Trophoblast cell (in vitro differentiated cells and primary cell): Measurements from ENCODE around the gene NDST4.

Source experiments
- DNase-seq, 2 donors: peaks; one replicate each; pipeline ENCODE4 v3.0.0-alpha.2; 2016
- H2AFZ ChIP-seq: 2 replicates; pipeline ENCODE4 v1.6.1; 2013; ENCODE audit warnings: low read length, moderate library complexity, mild to moderate bottlenecking; ENCODE audit not compliant: insufficient read depth, poor library complexity
- H2AK5ac ChIP-seq: 2 replicates; pipeline ENCODE4 v1.6.1; 2013; ENCODE audit warnings: mild to moderate bottlenecking, low read length
- H2BK120ac ChIP-seq: 2 replicates; pipeline ENCODE4 v1.6.1; 2013; ENCODE audit warnings: low read length, mild to moderate bottlenecking, moderate library complexity; ENCODE audit not compliant: insufficient read depth, poor library complexity
- H2BK12ac ChIP-seq: 2 replicates; pipeline ENCODE4 v1.6.1; 2013; ENCODE audit warnings: mild to moderate bottlenecking, low read length, moderate library complexity
- H2BK5ac ChIP-seq: 2 replicates; pipeline ENCODE4 v1.6.1; 2013; ENCODE audit warnings: low read length, low read depth, moderate library complexity, mild to moderate bottlenecking; ENCODE audit not compliant: poor library complexity
- H3K14ac ChIP-seq: 2 replicates; pipeline ENCODE4 v1.6.1; 2013; ENCODE audit warnings: mild to moderate bottlenecking, low read length
- H3K18ac ChIP-seq: 2 replicates; pipeline ENCODE4 v1.6.1; 2013; ENCODE audit warnings: mild to moderate bottlenecking, low read length
- H3K23ac ChIP-seq: 2 replicates; pipeline ENCODE4 v1.6.1; 2013; ENCODE audit warnings: low read length
- H3K27ac ChIP-seq: 2 replicates; pipeline ENCODE4 v1.5.1; 2013; ENCODE audit warnings: low read depth, mild to moderate bottlenecking, inconsistent platforms, low read length, moderate library complexity
- H3K27me3 ChIP-seq: 2 replicates; pipeline ENCODE4 v1.6.1; 2013; ENCODE audit warnings: inconsistent platforms, mild to moderate bottlenecking, low read length, moderate library complexity; ENCODE audit not compliant: insufficient read depth
- H3K36me3 ChIP-seq, 2 experiments: 1 replicate in 1 of 2; 2 replicates in 1 of 2; pipeline ENCODE4 v1.6.1; 2013; ENCODE audit warnings: low read length in 2 of 2, mild to moderate bottlenecking in 2 of 2, moderate library complexity in 1 of 2; ENCODE audit not compliant: insufficient read depth in 2 of 2, control insufficient read depth in 1 of 2
- H3K4ac ChIP-seq: 2 replicates; pipeline ENCODE4 v1.6.1; 2013; ENCODE audit warnings: low read depth, mild to moderate bottlenecking, low read length, moderate library complexity
- H3K4me1 ChIP-seq, 2 experiments: 1 replicate in 1 of 2; 2 replicates in 1 of 2; pipeline ENCODE4 v1.6.1; 2013; ENCODE audit warnings: low read length in 2 of 2, mild to moderate bottlenecking in 2 of 2, moderate library complexity in 1 of 2; ENCODE audit not compliant: insufficient read depth in 2 of 2, control insufficient read depth in 1 of 2
- H3K4me2 ChIP-seq: 2 replicates; pipeline ENCODE4 v1.6.1; 2013; ENCODE audit warnings: inconsistent platforms, mild to moderate bottlenecking, low read length, moderate library complexity
- H3K4me3 ChIP-seq: 2 replicates; pipeline ENCODE4 v1.5.1; 2013; ENCODE audit warnings: mild to moderate bottlenecking, low read depth, low read length, inconsistent platforms
- H3K79me1 ChIP-seq: one replicate; pipeline ENCODE4 v1.6.1; 2013; ENCODE audit warnings: low read length
- H3K79me2 ChIP-seq: 2 replicates; pipeline ENCODE4 v1.6.1; 2013; ENCODE audit warnings: low read length, mild to moderate bottlenecking; ENCODE audit not compliant: control insufficient read depth, insufficient read depth, poor library complexity
- H3K9ac ChIP-seq: 2 replicates; pipeline ENCODE4 v1.6.1; 2013; ENCODE audit warnings: mild to moderate bottlenecking, low read length
- H3K9me3 ChIP-seq: 2 replicates; pipeline ENCODE4 v1.6.1; 2013; ENCODE audit warnings: low read depth, mild to moderate bottlenecking, control low read depth, inconsistent platforms, low read length; ENCODE audit not compliant: insufficient read depth
- H4K12ac ChIP-seq: 2 replicates; pipeline ENCODE4 v1.6.1; 2013; ENCODE audit warnings: low read depth, mild to moderate bottlenecking, low read length, moderate library complexity
- H4K8ac ChIP-seq: 2 replicates; pipeline ENCODE4 v1.6.1; 2013; ENCODE audit warnings: low read depth, mild to moderate bottlenecking, low read length, moderate library complexity
- H4K91ac ChIP-seq: one replicate; pipeline ENCODE4 v1.6.1; 2013; ENCODE audit warnings: low read depth, mild to moderate bottlenecking, low read length, moderate library complexity
- WGBS: extraction: QIAGEN DNeasy Blood & Tissue Kit; methylation state at CpG from one replicate; pipeline ENCODE4 v1.1.7; 2013; ENCODE audit warnings: missing lambda C conversion rate; ENCODE audit not compliant: insufficient read length, insufficient coverage; ENCODE audit errors: extremely low coverage; 5-methylcytosine and 5-hydroxymethylcytosine counted together

NDST4 gene

GRCh38 chr4:115030281-115030680 lies 83.1 kb downstream of the NDST4 start:
- no peak overlapping the region for H2BK120ac ChIP-seq

DNA sequence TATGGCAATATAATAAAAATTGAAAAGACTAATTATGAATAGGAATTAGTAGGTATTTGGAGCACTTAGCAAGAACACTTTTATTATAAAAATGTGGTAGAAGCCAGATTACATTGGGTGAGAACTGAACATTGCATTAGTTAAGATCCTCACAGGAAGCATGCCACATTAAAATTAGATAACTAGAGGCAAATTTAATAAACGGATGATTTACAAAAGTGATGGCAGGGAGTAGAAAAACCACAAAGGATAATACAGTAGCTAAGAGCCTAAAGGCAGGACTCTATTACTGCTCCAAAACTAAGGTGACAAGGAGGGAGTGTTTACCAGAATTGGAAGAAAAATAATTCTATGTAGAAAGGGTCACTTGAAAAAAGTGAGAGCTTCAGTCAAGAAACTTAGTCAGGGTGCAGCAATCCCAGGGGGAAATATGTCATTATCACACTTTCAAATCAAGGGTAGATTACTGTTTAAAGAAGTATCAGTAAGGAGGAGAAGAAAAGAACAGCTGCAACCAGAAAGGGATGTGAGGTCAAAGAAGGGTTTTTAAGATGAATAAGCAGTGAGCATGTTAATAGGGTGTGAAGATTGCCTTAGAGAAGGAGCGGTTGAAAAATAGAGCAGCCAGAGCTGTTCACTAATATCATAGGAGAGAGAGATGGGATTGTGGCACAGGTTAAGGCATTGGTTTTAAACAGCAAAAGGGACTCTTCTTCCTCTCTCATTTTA lies 84.6 kb downstream of the NDST4 start:
- no peaks in the 10 kb centered on the region for H3K79me1 ChIP-seq
- no peak overlapping the region for H3K4ac ChIP-seq
- no CpG with 5 or more reads among the region's 2 CpGs for WGBS
- H3K23ac ChIP-seq, result no peak overlapping the region
- DNase-seq, result no peak
- H3K4me2 ChIP-seq, result no peak overlapping the region
- no peaks in the 10 kb centered on the region for H3K4me1 ChIP-seq
- no peak overlapping the region for H2AFZ ChIP-seq
- no peak overlapping the region for H4K91ac ChIP-seq
- H2BK5ac ChIP-seq, result no peak overlapping the region
- H3K27ac ChIP-seq, result no peak overlapping the region
- H3K9me3 ChIP-seq, result no peaks in the 10 kb centered on the region
- no peak overlapping the region for H3K9ac ChIP-seq
- H2AK5ac ChIP-seq, result no peak overlapping the region
- H3K18ac ChIP-seq, result no peak overlapping the region
- H2BK120ac ChIP-seq, result no peak overlapping the region
- no peak overlapping the region for H4K12ac ChIP-seq
- no peaks in the 10 kb centered on the region for H3K79me2 ChIP-seq
- H3K36me3 ChIP-seq, result no peaks in the 10 kb centered on the region
- no peak overlapping the region for H4K8ac ChIP-seq
- no peak overlapping the region for H3K4me3 ChIP-seq
- no peak overlapping the region for H2BK12ac ChIP-seq
- no peaks in the 10 kb centered on the region for H3K27me3 ChIP-seq
- no peak overlapping the region for H3K14ac ChIP-seq

More at GRCh38 chr4:115030281-115030680, 83.1 kb downstream of the NDST4 start:
- no peaks in the 10 kb centered on the region for H3K36me3 ChIP-seq
- H3K27me3 ChIP-seq, result no peaks in the 10 kb centered on the region
- no peak overlapping the region for H2AFZ ChIP-seq
- H4K91ac ChIP-seq, result no peak overlapping the region
- H3K4me2 ChIP-seq, result no peak overlapping the region
- no peaks in the 10 kb centered on the region for H3K4me1 ChIP-seq
- H2BK12ac ChIP-seq, result no peak overlapping the region
- H3K18ac ChIP-seq, result no peak overlapping the region
- no peak for DNase-seq
- H3K79me1 ChIP-seq, result no peaks in the 10 kb centered on the region
- no peak overlapping the region for H2AK5ac ChIP-seq
- no peak overlapping the region for H3K4me3 ChIP-seq
- no peak overlapping the region for H3K9ac ChIP-seq
- H3K79me2 ChIP-seq, result no peaks in the 10 kb centered on the region
- no peak overlapping the region for H4K8ac ChIP-seq
- H4K12ac ChIP-seq, result no peak overlapping the region
- H3K9me3 ChIP-seq, result no peaks in the 10 kb centered on the region
- H3K14ac ChIP-seq, result no peak overlapping the region
- no peak overlapping the region for H3K27ac ChIP-seq
- no peak overlapping the region for H2BK5ac ChIP-seq
- H3K4ac ChIP-seq, result no peak overlapping the region
- no peak overlapping the region for H3K23ac ChIP-seq

- no peak overlapping the region for H2BK120ac ChIP-seq
- DNase-seq, result no peak
- WGBS, result no CpG with 5 or more reads among the region's 1 CpG
Observed at GRCh38 chr4:114999880-115000279, 113.5 kb downstream of the NDST4 start.

DNA sequence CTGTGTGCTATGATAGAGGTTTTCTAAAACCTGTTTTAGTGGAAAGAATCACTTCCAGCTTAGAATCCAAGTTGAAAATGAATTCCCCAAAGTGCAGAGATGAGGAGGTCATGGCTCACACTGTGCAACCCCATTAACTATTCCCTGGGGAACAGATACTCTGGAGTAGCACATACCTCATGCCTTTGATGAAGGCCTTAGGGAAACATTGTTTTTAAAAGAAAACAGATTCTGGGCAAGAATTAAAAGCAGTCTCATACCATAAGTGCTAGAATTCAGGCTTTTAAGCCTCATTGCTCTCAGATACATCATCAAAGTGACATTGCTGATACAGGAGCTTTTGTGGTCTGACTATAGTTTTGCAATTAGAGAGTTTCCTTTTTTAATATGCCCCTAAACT lies 115.1 kb downstream of the NDST4 start:
- Histone ChIP-seq H3K4ac (no peak overlapping the region), H2AK5ac (no peak overlapping the region), H3K36me3 (no peaks in the 10 kb centered on the region), H3K27me3 (no peaks in the 10 kb centered on the region), H3K18ac (no peak overlapping the region), H4K12ac (no peak overlapping the region), H3K4me3 (no peak overlapping the region), H2BK12ac (no peak overlapping the region), H2AFZ (no peak overlapping the region), H3K79me1 (no peaks in the 10 kb centered on the region), H3K27ac (no peak overlapping the region), H3K4me2 (no peak overlapping the region), H4K8ac (no peak overlapping the region), H3K14ac (no peak overlapping the region), H2BK5ac (no peak overlapping the region), H3K23ac (no peak overlapping the region), H3K4me1 (no peaks in the 10 kb centered on the region), H3K79me2 (no peaks in the 10 kb centered on the region), H3K9me3 (no peaks in the 10 kb centered on the region), H4K91ac (no peak overlapping the region), H2BK120ac (no peak overlapping the region), H3K9ac (no peak overlapping the region)
- DNase-seq, result no peak

More at GRCh38 chr4:114999880-115000279, 113.5 kb downstream of the NDST4 start:
- H2AFZ ChIP-seq, result no peak overlapping the region
- H3K4ac ChIP-seq, result no peak overlapping the region
- no peaks in the 10 kb centered on the region for H3K36me3 ChIP-seq
- H3K18ac ChIP-seq, result no peak overlapping the region
- no peak overlapping the region for H2BK12ac ChIP-seq
- H2BK5ac ChIP-seq, result no peak overlapping the region
- H3K27me3 ChIP-seq, result no peaks in the 10 kb centered on the region
- H3K9me3 ChIP-seq, result no peaks in the 10 kb centered on the region
- H3K4me3 ChIP-seq, result no peak overlapping the region
- H3K79me1 ChIP-seq, result no peaks in the 10 kb centered on the region
- no peak overlapping the region for H4K8ac ChIP-seq
- H3K4me1 ChIP-seq, result no peaks in the 10 kb centered on the region
- H3K4me2 ChIP-seq, result no peak overlapping the region
- H4K12ac ChIP-seq, result no peak overlapping the region
- no peak overlapping the region for H3K27ac ChIP-seq
- no peak overlapping the region for H4K91ac ChIP-seq
- no peak overlapping the region for H3K23ac ChIP-seq
- no peak overlapping the region for H2AK5ac ChIP-seq
- no peak overlapping the region for H3K9ac ChIP-seq
- H3K79me2 ChIP-seq, result no peaks in the 10 kb centered on the region
- no peak overlapping the region for H3K14ac ChIP-seq
